GM10847 (cell line): ENCODE measurements around the gene ANKRD13B.

Experiments
- POLR2A ChIP-seq: IDR thresholded peaks from 2 replicates; pipeline ENCODE4 v1.6.1; 2011; ENCODE audit not compliant: insufficient read length; ENCODE audit errors: extremely low read depth

The ANKRD13B gene

DNA sequence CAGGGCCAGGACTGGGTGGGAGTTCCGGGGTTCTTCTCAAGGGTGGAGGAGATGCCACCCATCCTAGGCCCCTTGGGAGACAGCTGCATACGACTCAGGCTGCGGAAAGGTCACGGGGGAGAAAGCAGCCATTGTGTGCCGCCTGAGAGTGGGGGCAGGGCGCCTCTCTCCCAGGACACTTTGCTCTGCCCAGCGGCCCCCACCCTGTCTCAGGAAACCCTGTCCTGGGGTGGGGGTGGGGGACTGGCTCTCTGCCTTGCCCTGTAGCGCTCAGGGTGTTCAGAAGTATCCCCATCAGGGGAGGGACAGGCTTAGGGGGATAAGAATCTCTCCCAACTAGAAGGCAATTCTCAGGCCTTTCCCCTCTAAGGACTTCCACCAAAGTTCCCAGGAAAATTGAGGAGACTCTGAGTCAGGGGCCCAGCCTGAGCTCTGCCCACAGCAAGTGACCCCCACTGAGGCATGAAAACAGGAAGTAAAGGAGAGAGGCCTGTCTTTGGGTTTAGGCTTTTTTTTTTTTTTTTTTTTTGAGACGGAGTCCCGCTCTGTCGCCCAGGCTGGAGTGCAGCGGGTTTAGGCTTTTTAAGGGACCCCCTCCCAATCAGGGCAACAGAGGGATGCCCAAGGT lies 8.4 kb upstream of the ANKRD13B start:
- no peak for TF ChIP-seq POLR2A

DNA sequence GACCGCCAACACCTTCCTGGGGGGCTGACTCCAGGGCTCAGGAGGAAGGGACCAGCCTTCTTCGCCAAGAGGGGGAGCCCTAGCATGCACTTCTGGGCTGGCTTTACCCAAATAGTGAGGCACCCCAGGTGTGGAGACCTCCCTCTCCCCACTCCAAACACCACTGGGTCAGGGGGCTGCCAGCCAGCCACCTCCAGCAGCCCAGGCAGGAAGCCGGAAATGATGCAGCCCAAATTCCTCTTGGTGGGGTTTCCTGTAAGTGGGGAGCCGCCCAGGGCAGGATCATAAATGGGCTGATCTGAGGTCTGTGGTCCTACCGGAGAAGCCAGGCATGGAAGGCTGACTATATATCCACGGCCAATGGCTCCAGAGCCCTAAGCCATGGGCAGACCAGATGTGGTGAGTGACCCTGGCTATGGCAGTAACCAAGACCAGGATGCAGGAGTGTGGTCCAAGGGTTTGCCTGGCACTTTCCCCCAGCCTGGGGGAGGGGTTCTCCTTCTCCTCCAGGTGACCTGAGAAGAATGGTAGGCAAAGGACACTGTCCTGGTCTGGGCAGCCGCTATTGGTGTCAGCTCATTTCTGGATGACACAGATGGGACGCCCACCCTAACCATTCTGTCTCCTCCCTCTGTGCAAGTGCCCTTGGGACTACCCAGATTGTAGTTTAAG lies 7.7 kb upstream of the ANKRD13B start:
- TF ChIP-seq POLR2A: no peak

DNA sequence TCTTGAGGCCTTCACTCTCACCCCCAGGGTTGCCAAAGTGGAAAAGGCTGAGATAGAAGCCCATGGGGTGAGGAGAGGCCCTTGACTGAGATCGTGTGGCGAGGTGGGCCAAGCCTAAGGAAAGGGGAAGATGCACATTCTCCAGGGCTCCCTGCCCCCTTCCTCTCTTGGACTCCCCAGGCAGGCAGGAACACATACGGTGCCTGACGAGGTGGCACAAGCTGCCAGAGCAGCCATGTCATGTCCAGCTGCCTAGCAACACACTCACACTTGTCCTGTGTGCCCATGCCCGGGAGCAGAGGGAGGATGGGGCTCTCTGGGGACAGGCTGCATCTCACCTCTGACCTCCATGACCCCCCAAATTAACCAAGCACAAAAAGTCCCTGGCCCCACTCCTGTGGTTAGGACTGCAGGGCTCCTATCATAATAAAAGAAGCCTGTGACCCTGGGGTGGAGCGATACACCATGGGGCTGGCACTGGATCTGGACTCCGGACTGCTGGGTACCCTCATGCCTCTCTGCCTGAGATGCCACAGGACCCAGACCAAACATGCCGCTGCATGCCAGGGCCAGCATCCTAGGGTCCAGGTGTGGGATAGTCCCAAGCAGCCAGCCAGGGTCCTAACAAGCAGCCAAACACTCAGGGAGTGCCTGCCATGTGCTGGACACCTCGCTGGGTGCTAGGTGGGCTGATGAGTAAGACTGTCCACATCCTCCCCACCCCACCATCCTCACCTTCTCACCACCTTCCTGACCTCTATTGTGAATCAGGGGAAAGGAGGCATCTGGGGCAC lies 6.1 kb upstream of the ANKRD13B start:
- TF ChIP-seq POLR2A: no peak

DNA sequence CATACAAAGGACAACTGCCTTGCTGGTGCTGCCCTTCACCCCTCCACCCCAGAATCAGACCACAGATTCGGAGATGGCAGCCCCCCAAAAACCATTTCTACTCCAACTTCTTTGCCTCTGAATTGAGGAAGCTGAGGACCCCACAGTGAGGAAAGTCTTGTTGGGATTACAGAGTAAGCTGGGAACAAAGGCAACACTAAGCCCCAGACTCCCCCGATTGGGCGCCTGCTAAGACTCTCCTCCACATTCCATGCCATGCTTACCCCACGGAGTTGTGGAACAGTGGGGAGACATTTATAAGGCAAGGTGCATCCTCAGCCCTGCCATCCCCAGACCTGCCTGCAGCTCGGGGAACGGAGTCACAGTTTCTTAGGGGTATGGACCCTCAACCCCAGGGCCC lies 5.3 kb upstream of the ANKRD13B start:
- no peak for TF ChIP-seq POLR2A

DNA sequence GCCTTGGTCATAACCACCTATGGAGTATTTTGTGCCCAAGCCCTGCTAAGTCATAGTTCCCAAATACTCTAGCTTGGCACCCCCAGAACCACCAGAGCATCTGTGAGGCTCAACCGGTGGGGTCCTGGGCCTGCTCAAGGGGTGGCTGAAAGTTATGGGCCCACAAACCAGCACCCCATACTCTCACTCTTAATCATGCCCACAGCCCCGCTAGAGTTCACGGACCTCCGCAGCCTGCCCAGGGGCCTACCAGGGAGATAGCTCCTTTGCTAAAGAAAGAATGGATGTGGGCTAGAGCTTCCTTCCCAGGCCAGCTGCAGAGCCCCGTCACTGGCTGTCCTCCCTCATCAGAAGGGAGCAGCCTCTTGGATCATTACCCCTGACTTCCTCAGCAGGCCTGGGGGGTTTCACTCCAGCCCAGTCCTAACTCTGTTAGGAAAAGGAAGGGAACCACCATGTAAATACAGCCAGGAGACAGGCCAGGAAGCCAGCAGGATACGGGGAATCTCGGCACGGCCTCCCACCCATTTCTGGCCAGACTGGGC lies 4.8 kb upstream of the ANKRD13B start:
- TF ChIP-seq POLR2A: no peak

DNA sequence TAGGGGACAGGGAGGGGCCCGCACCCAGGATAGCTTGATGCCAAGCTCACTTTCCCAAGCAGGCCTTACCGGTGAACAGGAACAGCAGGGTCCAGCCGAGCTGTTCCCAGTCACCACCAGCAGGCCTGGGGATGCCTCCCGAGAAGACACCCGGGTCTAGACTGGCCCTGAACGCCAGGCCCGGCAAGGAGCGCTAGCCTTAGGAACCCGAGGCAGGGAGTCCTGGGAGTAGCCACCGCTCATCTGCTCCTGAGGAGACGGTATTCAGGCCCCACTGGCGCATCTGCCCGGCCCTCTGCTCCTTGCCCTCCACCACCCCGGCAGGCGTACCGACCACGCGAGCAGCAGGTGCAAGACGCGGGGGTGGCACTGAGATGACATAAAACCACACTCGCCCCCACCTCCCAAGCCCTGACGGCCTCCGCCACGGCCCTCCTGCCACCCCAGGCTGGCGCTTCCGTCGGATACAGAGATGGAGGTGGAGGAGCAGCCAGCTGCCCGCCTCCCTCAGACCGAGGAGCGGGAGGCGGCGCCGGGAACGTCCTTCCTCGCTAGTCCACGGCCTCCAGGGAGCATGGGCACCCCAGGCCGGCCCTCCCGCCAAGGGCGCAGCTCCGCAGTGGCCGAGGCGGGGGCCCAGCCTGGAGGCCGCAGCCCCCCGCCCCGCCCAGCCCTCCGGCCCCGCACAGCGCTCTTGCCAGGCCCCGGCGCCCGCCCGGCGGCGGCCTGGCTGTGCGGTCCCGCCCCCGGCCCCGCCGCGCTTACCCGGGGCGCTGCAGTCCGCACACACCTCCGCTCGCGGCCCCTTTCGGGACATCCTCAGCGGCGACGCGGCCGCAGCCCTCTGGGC lies 4.1 kb upstream of the ANKRD13B start:
- no peak for TF ChIP-seq POLR2A

DNA sequence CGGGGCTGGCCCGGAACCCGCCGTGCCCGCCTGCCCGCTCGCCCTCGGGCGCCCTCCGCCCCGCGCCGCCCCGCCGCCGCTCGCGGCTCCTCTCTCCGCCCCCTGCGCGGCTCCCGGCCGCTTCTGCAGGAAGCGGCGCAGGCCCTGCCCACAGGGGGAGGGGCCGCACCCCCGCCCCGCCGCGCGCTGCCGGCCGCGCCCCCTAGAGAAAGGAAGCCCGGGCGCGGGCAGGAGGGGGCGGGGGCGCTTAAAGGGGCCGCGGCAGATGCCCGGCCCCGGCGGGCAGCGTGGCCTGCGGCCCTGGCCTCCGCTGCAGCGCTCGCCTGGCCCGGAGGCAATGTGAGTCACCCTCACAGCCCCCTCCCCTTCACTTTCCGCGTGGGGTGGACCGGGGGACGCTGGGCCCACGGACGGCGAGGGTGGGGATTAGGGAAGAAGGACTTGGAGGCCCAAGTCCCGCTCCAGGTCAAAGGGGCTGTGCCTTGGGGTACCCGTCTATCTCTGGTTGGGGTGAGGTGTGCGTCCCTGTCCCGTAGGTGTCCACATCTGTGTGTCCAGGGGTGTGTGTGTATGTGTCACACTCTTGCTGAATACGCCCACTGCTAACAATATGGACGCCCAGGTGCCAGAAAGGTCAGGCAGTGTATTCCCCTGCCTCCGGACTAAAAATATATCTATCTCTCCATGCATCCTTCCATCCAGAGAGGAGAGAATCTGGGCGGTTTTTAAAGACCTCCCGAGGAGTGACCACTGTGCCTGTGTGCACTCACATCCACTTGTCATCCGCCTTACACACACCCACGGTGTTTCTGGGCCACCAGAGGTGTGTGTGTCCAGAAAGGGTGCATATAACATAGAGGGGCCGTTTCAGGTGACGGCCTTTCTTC lies 3.2 kb upstream of the ANKRD13B start, which contains the start of gene GIT1:
Gene GIT1, minus strand, starts transcription at position 125 of the 887 bp plus-strand sequence. CDS start 270 bp downstream, outside the sequence.
- TF ChIP-seq POLR2A: peak; percentile 53

DNA sequence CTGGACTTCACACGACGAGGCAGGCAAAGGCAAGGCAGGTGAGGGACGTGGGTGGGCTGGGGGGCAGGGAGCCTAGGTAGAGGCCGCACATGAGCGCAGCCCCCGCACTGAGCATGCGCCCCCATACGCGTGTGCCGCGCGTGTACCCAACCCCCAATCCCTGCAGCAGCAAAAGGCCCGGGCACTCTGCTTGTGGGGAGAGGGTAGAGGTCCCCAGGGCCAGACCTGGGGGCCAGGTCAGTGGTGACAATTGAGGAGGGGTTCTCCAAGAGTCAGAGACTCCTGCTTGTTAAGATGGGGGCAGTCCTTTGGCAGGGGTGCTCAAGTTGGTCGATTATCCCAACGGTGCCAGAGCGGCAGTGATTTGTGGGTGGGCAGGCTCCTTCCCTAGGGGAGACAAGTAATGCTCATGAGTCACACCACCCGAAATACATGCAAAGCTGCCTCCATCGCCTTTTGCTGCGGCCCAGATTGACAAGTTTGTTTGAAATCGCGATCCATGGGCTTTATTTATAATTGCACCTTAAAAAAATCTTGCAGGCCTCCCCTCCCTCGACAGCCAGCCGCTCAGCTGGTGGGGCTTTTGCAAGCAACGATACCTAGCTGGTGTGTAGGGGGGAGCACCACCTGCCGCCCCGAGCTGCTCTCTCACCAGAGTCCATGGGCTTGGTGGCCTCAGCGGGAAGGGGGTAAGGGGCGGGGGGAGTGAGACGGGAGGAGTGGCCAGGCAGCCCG lies 2.4 kb upstream of the ANKRD13B start:
- TF ChIP-seq POLR2A: no peak

DNA sequence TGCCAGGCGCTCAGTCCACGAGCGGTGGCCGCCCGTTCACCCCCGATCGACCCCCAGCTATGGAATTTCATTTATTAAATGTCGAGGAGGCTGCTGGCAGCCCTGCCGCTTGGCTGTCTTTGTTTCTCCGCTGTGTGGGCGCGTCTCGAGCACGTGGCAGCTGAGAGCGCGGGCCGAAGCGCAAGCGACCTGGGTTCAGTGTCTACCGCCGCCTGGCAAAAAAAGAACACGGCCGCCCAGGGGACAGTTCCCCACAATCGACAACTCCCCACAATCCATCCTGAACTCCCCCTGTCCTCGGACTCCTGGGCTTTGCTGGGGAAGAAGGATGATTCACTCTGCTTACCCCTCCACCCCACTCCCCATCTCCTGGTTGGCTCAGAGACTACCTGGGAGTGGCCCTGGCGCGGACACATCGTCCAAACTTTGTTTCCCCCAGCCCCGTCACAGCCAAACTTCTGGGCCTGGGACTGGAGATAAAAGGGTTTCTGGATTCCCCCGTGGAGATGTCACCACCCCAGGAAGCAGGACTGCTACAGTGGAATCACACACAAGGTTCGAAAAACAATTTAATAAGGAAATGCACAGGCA lies 1.7 kb upstream of the ANKRD13B start:
- TF ChIP-seq POLR2A: no peak

DNA sequence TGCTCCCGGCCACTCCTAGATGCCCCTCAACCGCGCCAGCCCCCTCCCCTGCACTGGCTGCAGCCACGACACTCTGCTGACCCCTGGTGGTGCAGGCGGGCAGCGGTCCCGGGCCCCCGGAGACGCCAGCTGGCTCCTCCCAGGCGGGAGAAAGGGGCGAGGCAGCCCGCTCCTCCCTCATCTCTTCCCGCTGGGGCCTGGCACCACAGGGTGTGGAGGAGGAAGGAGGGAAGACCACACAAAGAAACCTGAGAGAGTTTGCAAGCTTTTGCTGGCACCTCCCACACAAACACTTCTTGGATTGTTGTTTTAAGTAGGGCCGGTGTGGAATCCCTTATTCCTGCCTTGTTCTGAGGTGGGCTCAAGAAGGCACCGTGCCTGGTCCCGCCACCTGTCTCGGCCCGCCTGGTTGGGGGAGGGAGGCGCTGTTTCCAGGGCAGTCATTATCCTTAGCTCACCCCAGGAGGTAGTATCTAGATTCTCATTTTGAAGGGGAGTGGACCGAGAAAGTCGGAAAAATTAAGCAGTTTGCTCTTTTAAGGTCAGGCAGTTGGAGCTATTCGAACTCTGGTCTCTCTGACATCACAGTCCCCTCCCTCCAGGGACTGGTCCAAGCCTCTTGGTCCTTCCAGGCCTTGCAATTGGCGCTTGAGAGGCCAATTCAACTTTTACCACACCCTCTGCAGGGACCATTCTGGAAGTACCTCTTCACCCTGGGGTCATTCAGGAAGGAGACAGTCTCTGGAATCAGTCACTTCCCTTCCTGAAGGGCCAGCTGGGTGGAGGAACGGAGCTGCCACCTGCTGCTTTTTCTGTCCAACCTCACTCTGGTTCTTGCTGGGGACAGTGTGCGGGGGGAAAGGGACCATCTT lies 959 bp upstream of the ANKRD13B start:
- no peak for TF ChIP-seq POLR2A

DNA sequence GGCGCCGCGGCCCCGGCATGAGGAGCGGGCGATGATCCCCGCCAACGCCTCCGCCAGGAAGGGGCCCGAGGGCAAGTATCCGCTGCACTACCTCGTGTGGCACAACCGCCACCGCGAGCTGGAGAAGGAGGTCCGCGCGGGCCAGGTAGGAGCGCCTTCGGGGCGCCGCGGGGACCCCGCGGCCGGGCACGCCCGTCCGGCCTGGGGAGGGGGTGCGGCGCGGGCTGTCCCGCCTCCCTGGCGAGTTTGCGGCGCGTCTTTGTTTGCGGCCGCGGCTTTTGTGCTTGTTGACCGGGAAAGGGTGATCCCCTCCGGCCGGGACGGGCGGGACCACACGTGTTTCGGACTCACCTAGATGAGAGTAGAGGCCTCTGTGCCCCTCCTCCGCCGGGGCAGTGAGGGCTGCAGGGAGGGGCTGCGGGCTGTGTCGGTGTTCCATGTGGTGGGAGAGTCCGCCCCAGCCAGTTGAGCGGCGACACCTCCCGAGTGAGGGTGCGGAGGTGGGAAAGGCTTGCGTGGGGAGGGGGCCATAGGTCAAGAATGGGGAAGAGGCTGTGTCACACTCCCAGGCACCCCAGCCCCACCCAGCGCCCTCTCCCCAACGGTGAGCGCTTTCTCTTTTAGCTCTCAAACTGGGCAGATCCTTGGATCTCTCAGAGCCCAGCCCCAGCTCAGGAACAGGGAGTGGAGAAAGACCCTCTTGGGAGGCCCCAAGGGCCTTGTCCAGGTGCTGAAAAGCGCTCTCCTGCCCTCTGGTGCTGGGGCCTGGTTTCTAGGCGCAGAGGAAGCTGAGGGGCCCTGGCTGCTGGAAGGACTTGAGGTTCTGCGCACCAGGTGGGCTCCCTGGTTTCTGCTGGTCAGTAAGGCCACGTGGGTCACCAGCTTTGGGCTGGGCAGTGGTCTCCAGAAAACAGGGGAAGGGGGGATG lies 923 bp downstream of the ANKRD13B start:
- TF ChIP-seq POLR2A: no peak
